ENCODE measurements around the gene PADI3.

- no peak for TF ChIP-seq POLR2A (IDR thresholded peaks at IDR 0.05)
- TF ChIP-seq POLR2AphosphoS5 (IDR thresholded peaks at IDR 0.05), result no peak
- TF ChIP-seq CTCF (IDR thresholded peaks at IDR 0.05), result peak in 3 of 4 experiments; percentile 85 to 88 (median 86)
- no peak for TF ChIP-seq EP300 (IDR thresholded peaks at IDR 0.05)
Observed at GRCh38 chr1:17236779-17237560, 11.9 kb upstream of the PADI3 start.
